ENCODE results near the gene CD274. TPM values are rescaled to one million over a fixed set of nuclear protein-coding genes. Genes with fewer than 3 reads are reported as not detected.
A peak's percentile ranks its signal among the peaks of the same experiment; 100 is the strongest.
"Not testable (repeated sequence)": the region's sequence is repeated elsewhere in the genome, so short reads cannot be mapped to it uniquely, and the experiment has no call there.

CD274 gene
- total RNA-seq, 1 donor from 2014 or later, result 16.5 TPM

GRCh38 chr9:5492965-5493678 lies 42.8 kb downstream of the CD274 start:
- H3K27ac ChIP-seq, result no peak overlapping the region
- no peaks in the 10 kb centered on the region for H3K27me3 ChIP-seq (ENCODE audit: low read depth)
- TF ChIP-seq CTCF (IDR thresholded peaks at IDR 0.05), result no peak
- peak in 1 of 2 donors; percentile 9 for ATAC-seq
- H3K4me3 ChIP-seq, result no peak overlapping the region
- DNase-seq, result no peak
- no peaks in the 10 kb centered on the region for H3K9me3 ChIP-seq
- peaks cover 24% of the 10 kb centered on the region for H3K4me1 ChIP-seq
- no peaks in the 10 kb centered on the region for H3K36me3 ChIP-seq
- intact Hi-C loops (cut with DNase I), result no loop called here

- Histone ChIP-seq H3K4me1 (peaks cover 24% of the 10 kb centered on the region), H3K4me3 (no peak overlapping the region), H3K27ac (peak overlapping the region; percentile 70), H3K27me3 (ENCODE audit: low read depth) (no peaks in the 10 kb centered on the region), H3K36me3 (no peaks in the 10 kb centered on the region), H3K9me3 (no peaks in the 10 kb centered on the region)
- ATAC-seq, result peak; percentile 76 to 83
- DNase-seq, result peak; percentile 54
- no peak for TF ChIP-seq CTCF (IDR thresholded peaks at IDR 0.05)
- intact Hi-C loops (cut with DNase I), result no loop called here
Observed at GRCh38 chr9:5493679-5494511, 43.6 kb downstream of the CD274 start.

GRCh38 chr9:5494765-5495164 lies 44.4 kb downstream of the CD274 start:
- H3K4me3 ChIP-seq; H3K9me3 ChIP-seq; DNase-seq; H3K27ac ChIP-seq; ATAC-seq; H3K27me3 ChIP-seq (ENCODE audit: low read depth); H3K36me3 ChIP-seq; intact Hi-C loops (cut with DNase I): not testable (repeated sequence)
- H3K4me1 ChIP-seq, result peaks cover 20% of the 10 kb centered on the region

- H3K4me3 ChIP-seq, result no peak overlapping the region
- TF ChIP-seq CTCF (IDR thresholded peaks at IDR 0.05), result no peak
- DNase-seq (no peak), ATAC-seq (no peak)
- intact Hi-C loops (cut with DNase I), result no loop called here
- H3K9me3 ChIP-seq, result no peaks in the 10 kb centered on the region
- no peaks in the 10 kb centered on the region for H3K36me3 ChIP-seq
- peak overlapping the region; percentile 76 for H3K27ac ChIP-seq
- no peaks in the 10 kb centered on the region for H3K27me3 ChIP-seq (ENCODE audit: low read depth)
- peaks cover 10% of the 10 kb centered on the region for H3K4me1 ChIP-seq
Observed at GRCh38 chr9:5499157-5499556, 48.8 kb downstream of the CD274 start.

GRCh38 chr9:5499889-5500398 lies 49.6 kb downstream of the CD274 start:
- Histone ChIP-seq H3K27me3 (ENCODE audit: low read depth) (no peaks in the 10 kb centered on the region), H3K36me3 (no peaks in the 10 kb centered on the region), H3K4me1 (peaks cover 10% of the 10 kb centered on the region), H3K4me3 (no peak overlapping the region), H3K27ac (peak overlapping the region; percentile 76), H3K9me3 (no peaks in the 10 kb centered on the region)
- DNase-seq (no peak), ATAC-seq (peak; percentile 56 to 65)
- intact Hi-C loops (cut with DNase I), result no loop called here
- TF ChIP-seq CTCF (IDR thresholded peaks at IDR 0.05), result no peak
